Peyer's patch (tissue), 4 donors: ENCODE results near the gene KLF13. TPM values are rescaled to one million over a fixed set of nuclear protein-coding genes. Genes with fewer than 3 reads are reported as not detected.
A peak's percentile ranks its signal among the peaks of the same experiment; 100 is the strongest.

Source experiments
- DNase-seq, 3 donors: peaks; one replicate each; pipeline ENCODE4 v3.0.0-alpha.2; 2017 to 2019
- H3K27ac ChIP-seq, 4 donors: fragments of 200-600 bp; sonication (generic); one replicate each; pipeline ENCODE4 v1.5.1; 2016 to 2019
- H3K27me3 ChIP-seq, 2 donors: fragments of 200-600 bp; sonication (generic); one replicate each; pipeline ENCODE4 v1.5.1; 2019
- H3K36me3 ChIP-seq, 3 donors: fragments of 200-600 bp; sonication (generic); one replicate each; pipeline ENCODE4 v1.5.1; 2016 to 2019
- H3K4me1 ChIP-seq, 4 donors: fragments of 200-600 bp; sonication (generic); one replicate each; pipeline ENCODE4 v1.5.1; 2016 to 2019
- H3K4me3 ChIP-seq, 4 donors: fragments of 200-600 bp; sonication (generic); 1 replicate in 3 of 4; 2 replicates in 1 of 4; pipeline ENCODE4 v1.5.1; 2016 to 2019; ENCODE audit warnings: mild to moderate bottlenecking in 1 of 4
- H3K9me3 ChIP-seq, 4 donors: fragments of 200-600 bp; sonication (generic); one replicate each; pipeline ENCODE4 v1.5.1; 2016 to 2019; ENCODE audit warnings: mild to moderate bottlenecking in 1 of 4
- POLR2A ChIP-seq, 2 donors: fragments of 450-650 bp; IDR thresholded peaks; one replicate each; pipeline ENCODE4 v1.5.1; 2017; ENCODE audit warnings: antibody characterized with exemption in 2 of 2, mild to moderate bottlenecking in 2 of 2, moderate library complexity in 2 of 2
- total RNA-seq, 4 donors: library from RNA; depleted of rRNA; stranded (reverse); fragments of >200 nt; gene quantifications; one replicate each; pipeline ENCODE4 v1.1.0, GENCODE V29; 2016
- TF ChIP-seq, protein P1 (sequence below), 6 experiments: fragments of 450-650 bp in 4 of 6; fragments of 200-600 bp in 2 of 6; sonication (generic) in 1 of 6; IDR thresholded peaks; one replicate each; pipeline ENCODE4 v1.5.1; 2017 to 2019; ENCODE audit warnings: antibody characterized with exemption in 6 of 6, mild to moderate bottlenecking in 3 of 6, moderate library complexity in 1 of 6

Gene KLF13
- total RNA-seq, 4 donors from 2014 or later, result 51.2 to 80.4 (median 75.6) TPM

DNA sequence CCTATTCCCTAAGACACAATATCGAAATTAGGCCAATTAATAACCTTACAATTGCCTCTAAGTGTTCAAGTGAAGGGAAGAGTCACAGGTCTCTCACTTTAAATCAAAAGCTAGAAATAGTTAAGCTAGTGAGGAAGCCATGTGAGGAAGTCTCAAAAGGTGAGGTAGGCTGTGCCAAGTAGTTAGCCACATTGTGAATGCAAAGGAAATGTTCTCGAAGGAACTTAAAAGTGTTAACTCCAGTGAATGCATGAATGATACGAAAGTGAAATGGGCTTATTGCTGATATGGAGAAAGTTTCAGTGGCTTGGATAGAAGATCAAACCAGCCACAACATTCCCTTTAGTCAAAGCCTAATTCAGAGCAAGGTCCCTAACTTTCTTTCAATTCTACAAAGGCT, 59.1 kb downstream of the KLF13 start:
- H3K27me3 ChIP-seq, result no peaks in the 10 kb centered on the region
- H3K9me3 ChIP-seq, result no peaks in the 10 kb centered on the region
- DNase-seq, result no peak
- H3K27ac ChIP-seq, result no peak overlapping the region
- no peak overlapping the region for H3K4me3 ChIP-seq
- H3K4me1 ChIP-seq, result peaks cover 0 to 24% (median 0%) of the 10 kb centered on the region in 4 donors
- no peaks in the 10 kb centered on the region for H3K36me3 ChIP-seq
- TF ChIP-seq, protein P1, sequence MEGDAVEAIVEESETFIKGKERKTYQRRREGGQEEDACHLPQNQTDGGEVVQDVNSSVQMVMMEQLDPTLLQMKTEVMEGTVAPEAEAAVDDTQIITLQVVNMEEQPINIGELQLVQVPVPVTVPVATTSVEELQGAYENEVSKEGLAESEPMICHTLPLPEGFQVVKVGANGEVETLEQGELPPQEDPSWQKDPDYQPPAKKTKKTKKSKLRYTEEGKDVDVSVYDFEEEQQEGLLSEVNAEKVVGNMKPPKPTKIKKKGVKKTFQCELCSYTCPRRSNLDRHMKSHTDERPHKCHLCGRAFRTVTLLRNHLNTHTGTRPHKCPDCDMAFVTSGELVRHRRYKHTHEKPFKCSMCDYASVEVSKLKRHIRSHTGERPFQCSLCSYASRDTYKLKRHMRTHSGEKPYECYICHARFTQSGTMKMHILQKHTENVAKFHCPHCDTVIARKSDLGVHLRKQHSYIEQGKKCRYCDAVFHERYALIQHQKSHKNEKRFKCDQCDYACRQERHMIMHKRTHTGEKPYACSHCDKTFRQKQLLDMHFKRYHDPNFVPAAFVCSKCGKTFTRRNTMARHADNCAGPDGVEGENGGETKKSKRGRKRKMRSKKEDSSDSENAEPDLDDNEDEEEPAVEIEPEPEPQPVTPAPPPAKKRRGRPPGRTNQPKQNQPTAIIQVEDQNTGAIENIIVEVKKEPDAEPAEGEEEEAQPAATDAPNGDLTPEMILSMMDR (IDR thresholded peaks at IDR 0.05), result no peak
- TF ChIP-seq POLR2A (IDR thresholded peaks at IDR 0.05), result no peak

DNA sequence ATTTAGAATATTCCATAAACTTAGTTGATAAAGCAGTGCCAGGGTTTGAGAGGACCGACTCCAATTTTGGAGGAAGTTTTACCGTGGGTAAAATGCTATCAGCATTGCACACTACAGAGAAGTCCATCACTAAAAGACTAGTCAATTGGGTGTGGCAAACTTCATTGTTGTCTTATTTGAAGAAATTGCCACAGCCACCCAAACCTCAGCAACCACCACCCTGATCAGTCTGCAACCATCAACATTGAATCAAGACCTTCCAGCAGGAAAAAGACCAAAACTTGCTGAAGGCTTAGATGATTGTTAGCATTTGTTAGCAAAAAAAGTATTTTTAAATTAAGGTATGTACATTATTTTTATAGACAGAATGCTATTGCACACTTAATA, 60.5 kb downstream of the KLF13 start:
- DNase-seq, result peak in 1 of 3 donors; percentile 48

DNA sequence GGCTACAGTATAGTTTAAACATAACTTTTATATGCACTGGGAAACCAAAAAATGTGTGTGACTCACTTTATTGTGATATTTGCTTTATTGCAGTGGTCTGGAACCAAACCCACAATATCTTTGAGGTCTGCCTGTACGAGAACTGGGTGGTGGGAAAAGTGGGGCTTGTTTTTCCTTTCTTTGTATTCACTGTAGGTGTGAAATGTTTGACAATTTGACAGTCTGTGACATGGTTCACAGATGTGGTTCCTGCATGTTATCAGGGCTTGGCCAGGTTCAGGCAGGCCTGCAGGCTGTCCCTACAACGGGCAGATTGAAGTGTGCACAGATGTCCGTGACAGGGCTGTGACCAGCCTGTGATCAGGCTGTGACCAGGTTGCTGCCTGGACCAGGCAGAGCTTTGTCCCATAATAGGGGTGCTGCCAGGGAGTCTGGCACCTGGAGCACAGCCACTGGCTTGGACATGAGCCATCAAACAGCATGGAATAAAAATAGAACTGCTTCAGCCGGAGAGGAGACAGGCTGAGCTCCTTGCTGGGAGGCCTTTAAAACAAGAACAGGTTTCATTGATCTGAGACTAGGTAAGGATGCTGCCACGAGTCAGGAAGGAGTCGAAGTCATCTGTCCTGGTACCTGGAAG, 61.0 kb downstream of the KLF13 start:
- Histone ChIP-seq H3K27me3 (no peaks in the 10 kb centered on the region), H3K36me3 (no peaks in the 10 kb centered on the region), H3K4me1 (peaks cover 0 to 20% (median 5%) of the 10 kb centered on the region in 4 donors), H3K4me3 (peak overlapping the region in 1 of 4 donors; percentile 11), H3K9me3 (no peaks in the 10 kb centered on the region), H3K27ac (peak overlapping the region; percentile 53 to 86 (median 62))
- peak in 2 of 3 donors; percentile 51 to 62 for DNase-seq
- TF ChIP-seq, protein P1 (IDR thresholded peaks at IDR 0.05), result no peak
- no peak for TF ChIP-seq POLR2A (IDR thresholded peaks at IDR 0.05)

More for the DNA sequence above, 60.5 kb downstream of the KLF13 start:
- H3K4me3 ChIP-seq, result no peak overlapping the region
- no peak for TF ChIP-seq POLR2A (IDR thresholded peaks at IDR 0.05)
- TF ChIP-seq, protein P1 (IDR thresholded peaks at IDR 0.05), result no peak
- no peaks in the 10 kb centered on the region for H3K36me3 ChIP-seq
- H3K27me3 ChIP-seq, result no peaks in the 10 kb centered on the region
- peak overlapping the region in 2 of 4 donors; percentile 69 to 86 for H3K27ac ChIP-seq
- peaks cover 0 to 25% (median 5%) of the 10 kb centered on the region in 4 donors for H3K4me1 ChIP-seq
- H3K9me3 ChIP-seq, result no peaks in the 10 kb centered on the region

DNA sequence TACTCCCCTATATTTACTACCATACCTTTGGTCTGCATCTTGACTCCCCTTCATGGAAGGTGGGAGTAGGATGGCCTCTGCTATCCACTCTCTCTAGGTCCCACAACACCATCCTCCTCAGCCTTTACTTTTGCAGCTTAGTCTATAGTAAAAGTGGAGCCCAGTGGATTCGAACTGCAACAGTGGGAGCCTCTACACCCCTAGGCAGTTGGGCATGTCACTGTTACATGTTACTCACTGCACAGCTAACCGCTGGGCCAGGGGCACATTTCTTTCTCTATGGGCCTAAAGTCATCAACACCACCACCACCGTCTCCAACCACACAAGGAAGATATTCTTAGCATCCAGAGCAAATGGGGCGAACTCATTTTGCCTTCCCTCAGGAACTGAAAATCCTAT, 62.9 kb downstream of the KLF13 start:
- H3K4me1 ChIP-seq, result peaks cover 0 to 13% (median 5%) of the 10 kb centered on the region in 4 donors
- TF ChIP-seq POLR2A (IDR thresholded peaks at IDR 0.05), result no peak
- TF ChIP-seq, protein P1 (IDR thresholded peaks at IDR 0.05), result no peak

DNA sequence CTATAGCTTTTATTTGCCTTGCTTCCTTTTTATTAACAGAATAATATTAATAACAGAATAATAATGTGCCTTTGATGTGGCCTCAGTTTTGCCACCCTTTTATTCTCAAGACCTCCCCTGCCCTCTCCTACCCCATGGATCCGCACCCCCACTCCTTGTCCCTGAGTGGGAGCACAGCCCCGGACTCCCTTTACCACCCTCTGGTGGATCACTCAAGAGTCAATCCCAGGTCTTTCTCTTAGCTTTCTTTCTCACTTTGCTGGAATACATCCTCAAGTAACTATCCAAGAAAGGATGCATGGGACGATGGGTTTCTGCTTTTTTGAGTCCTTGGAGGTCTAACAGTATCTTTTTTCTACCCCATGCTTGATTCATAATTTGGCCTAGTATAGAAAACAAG, 63.4 kb downstream of the KLF13 start:
- Histone ChIP-seq H3K27ac (no peak overlapping the region), H3K4me3 (no peak overlapping the region), H3K4me1 (peaks cover 0 to 13% (median 5%) of the 10 kb centered on the region in 4 donors), H3K9me3 (no peaks in the 10 kb centered on the region), H3K27me3 (no peaks in the 10 kb centered on the region), H3K36me3 (no peaks in the 10 kb centered on the region)
- DNase-seq, result peak in 1 of 3 donors; percentile 47
- no peak for TF ChIP-seq POLR2A (IDR thresholded peaks at IDR 0.05)
- TF ChIP-seq, protein P1 (IDR thresholded peaks at IDR 0.05), result no peak

More for the DNA sequence above, 62.9 kb downstream of the KLF13 start:
- peak in 1 of 3 donors; percentile 37 for DNase-seq
- peak overlapping the region in 2 of 4 donors; percentile 1 to 9 for H3K27ac ChIP-seq
- no peak overlapping the region for H3K4me3 ChIP-seq
- no peaks in the 10 kb centered on the region for H3K36me3 ChIP-seq
- H3K9me3 ChIP-seq, result no peaks in the 10 kb centered on the region
- H3K27me3 ChIP-seq, result no peaks in the 10 kb centered on the region
